ENCODE results near the gene PCDH1.

GRCh38 chr5:141889282-141889871, 11.2 kb upstream of the PCDH1 start:
- TF ChIP-seq, protein P1, sequence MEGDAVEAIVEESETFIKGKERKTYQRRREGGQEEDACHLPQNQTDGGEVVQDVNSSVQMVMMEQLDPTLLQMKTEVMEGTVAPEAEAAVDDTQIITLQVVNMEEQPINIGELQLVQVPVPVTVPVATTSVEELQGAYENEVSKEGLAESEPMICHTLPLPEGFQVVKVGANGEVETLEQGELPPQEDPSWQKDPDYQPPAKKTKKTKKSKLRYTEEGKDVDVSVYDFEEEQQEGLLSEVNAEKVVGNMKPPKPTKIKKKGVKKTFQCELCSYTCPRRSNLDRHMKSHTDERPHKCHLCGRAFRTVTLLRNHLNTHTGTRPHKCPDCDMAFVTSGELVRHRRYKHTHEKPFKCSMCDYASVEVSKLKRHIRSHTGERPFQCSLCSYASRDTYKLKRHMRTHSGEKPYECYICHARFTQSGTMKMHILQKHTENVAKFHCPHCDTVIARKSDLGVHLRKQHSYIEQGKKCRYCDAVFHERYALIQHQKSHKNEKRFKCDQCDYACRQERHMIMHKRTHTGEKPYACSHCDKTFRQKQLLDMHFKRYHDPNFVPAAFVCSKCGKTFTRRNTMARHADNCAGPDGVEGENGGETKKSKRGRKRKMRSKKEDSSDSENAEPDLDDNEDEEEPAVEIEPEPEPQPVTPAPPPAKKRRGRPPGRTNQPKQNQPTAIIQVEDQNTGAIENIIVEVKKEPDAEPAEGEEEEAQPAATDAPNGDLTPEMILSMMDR (IDR thresholded peaks at IDR 0.05) = peak in 2 of 6 experiments; percentile 8 to 24
- no peak for TF ChIP-seq POLR2A (IDR thresholded peaks at IDR 0.05)
